GM18907 (cell line): Measurements from ENCODE around the gene CFAP99.
"Not testable (repeated sequence)": the region's sequence is repeated elsewhere in the genome, so short reads cannot be mapped to it uniquely, and the experiment has no call there.

Experiments
- ATAC-seq: cut with Tn5 transposase; IDR thresholded peaks from one replicate; pipeline ENCODE4 v1.9.1; 2021; ENCODE audit warnings: mild to moderate bottlenecking, moderate library complexity; ENCODE audit not compliant: unreplicated experiment

CFAP99 gene

DNA sequence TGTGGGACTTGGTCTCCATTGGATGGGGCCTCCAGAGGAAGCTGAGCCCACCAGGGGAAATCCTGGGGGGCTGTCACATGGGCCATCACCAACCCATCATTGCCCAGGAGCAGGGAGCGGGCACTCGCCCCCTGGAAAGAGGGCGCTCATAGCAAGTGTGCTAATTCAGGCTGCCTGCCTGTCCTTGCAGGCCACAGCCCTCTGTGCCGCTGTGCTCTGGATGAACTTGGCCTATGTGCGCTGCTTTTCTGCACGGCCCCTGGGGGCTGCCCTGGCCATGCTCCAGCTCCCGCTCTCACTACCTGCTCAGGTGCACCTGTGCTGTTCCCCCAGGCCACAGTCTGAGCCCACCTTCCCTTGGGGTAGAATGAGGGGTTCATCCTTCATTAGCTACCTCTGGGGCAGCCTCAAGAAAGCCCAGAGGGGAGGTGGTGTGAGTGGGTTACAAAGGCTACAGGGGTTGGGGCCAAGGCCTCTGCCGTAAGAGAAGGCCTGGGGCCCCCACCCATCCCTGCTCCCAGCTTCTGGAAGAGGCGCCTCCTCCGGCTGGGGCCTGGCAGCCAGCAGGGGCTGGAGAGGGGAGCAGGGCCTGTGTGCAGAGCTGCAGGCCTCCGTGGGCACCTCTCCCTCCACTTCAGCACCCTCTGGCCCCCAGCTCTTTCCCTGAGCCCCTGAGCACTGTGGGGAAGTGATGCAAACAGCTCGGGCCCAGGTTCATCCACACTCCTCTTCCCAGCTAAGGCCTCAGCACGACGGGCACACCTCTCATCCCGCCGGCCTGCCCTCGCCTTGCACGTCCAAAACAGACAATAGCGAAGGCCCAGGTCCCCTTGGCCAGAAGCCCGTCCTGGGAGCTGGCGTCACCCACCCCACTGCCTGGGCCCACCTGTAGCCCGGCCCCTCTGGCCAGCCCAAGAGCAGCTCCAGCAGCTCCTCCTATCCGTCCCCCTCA is 8.9 kb downstream of the CFAP99 start:
- ATAC-seq: no peak

DNA sequence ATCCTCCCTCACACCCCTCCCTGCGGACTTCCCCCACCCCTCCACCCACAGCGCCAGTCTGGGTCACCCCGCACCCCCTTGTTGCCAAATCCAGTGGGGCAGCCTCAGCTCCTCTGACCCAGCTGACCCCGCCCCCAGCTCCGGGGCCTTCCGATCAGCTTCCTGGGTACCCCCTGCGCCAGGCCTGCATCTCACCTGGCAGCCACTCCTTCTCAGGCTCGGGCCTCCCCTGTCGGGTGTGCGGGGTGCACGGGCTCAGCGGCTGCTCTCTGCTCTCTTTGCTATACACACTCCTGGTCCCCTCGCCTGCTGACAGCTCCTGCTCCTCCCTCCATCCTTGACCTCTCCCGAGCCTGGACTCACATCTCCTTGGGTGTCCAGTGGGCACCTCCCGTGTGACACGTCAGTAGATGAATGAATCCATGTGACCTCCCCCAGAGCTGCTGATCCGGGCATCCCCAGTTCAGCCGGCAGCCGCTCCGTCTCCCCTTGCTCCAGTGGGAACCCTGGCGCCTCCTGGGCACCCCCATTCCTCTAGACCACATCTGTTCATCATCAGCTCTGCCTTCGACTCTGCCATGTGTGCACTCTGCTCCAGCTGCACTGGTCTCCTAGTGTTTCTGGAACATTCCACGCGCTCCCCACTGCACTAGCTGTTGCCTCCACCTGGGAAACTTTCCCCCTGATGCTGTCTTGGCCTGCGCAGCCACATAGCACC is 9.9 kb downstream of the CFAP99 start:
- ATAC-seq: no peak

DNA sequence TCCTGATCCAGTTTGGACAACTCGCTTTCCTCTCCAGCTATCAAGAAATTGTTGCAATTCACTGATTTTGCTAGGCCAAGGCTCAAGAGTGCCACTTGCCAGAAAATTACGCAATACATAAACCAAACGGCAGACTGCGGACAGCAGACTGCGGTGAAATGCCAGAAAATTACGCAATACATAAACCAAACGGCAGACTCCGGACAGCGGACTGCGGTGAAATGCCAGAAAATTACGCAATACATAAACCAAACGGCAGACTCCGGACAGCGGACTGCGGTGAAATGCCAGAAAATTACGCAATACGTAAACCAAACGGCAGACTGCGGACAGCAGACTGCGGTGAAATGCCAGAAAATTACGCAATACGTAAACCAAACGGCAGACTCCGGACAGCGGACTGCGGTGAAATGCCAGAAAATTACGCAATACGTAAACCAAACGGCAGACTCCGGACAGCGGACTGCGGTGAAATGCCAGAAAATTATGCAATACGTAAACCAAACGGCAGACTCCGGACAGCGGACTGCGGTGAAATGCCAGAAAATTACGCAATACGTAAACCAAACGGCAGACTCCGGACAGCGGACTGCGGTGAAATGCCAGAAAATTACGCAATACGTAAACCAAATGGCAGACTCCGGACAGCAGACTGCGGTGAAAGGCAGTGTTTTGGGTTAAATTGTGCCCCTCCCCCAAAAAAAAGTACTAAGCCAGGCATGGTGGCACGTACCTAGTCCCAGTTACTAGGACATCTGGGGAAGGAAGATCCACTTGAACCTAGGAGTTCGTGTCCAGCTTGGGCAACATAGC is 11.4 kb downstream of the CFAP99 start:
- ATAC-seq: not testable (repeated sequence)

DNA sequence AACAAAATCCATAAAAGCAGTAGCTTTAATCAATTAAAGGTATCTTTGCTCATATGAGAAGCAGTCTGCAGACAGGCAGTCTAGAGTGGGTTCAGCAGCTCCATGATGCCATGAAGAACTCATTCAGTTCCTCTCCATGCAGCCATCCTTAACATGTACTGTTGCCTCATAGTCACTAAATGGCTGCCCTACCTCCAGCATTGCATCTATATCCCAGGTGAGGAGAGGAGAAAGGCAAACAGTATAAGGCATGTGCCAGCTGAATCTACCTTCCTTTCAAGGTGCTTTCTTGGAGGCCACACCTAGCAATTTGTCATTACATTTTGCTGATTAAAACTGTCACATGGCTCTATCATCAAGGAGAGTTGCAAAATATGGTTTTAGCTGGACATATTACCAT is 13.2 kb downstream of the CFAP99 start:
- no peak for ATAC-seq

DNA sequence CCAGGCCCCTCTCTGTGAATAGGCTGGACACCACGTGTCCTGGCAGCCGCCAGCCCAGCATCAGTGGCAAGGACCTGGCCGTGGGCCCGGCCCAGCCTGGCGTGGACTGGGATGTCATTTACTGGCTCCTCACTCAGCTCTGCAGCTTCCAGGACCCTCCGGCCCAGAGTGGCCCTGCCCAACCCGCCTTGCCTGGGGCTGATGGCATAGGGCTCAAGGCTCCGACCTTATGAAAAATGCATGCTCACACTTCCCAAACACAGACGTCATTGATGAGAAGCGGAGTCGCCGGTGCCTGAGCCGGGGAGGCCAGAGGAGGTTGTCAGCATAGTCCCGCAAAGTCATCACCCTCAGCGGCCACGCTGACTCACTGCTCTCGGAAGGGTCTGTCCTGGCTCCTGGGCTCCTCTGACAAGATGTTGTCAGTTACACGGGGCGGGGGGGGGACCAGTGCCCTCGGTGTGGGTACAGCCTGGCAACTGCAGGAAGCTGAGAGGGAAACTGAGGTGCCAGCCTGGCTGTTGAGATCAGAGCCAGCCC is 14.3 kb downstream of the CFAP99 start:
- no peak for ATAC-seq

DNA sequence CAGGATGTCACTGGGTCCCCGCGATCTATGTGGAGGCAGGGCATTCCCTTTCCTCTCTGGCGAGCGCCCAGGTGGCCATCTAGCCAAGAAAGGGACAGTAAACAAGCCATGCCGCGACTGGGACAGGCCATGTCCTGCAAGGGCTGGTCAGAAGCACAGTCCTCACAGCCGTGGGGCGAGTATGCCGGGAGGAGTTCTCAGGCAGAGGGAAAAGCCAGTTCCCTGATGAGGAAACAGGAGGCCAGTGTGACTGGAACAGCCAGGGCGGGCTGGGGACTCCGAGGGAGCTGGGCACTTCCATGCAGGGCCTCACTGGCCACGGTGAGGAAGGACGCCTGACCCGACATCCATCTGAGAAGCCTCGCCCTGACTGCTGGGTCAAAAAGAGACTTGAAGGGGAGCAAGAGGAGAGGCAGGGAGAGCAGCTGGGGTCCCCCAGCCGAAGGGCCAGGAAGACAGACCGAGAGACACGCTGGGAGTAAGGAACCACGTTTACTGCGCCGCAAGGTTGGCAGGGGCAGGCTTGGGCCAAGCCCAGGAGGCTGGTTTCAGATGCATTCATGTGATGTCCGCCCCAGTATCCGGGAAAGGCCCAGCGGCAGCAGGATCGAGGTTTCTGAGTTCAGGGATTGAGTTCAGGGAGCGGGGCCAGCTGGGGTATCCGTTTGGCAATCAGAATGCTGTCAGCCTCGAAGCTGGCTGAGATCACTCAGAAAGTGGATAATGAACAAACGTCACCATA is 15.0 kb downstream of the CFAP99 start:
- no peak for ATAC-seq

DNA sequence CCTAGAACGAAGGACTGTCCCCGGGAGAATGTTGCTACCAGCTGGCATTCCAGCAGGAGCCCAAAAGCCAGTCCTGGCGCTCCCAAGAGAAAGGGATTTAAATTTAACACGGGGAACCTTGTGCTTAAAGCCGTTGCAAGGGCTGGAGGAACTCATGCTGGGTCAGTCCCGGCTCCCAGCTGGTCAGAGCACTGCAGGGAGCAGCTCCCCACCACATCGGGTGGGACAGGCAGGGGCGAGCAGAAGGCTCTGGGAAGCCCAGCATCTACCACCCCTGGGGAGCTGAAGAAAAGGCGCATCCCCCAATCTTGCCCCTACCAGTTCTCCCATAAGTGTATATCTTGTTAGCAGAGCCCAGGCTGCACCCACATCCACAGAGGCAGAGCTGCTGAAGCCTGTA is 15.7 kb downstream of the CFAP99 start:
- ATAC-seq: no peak

DNA sequence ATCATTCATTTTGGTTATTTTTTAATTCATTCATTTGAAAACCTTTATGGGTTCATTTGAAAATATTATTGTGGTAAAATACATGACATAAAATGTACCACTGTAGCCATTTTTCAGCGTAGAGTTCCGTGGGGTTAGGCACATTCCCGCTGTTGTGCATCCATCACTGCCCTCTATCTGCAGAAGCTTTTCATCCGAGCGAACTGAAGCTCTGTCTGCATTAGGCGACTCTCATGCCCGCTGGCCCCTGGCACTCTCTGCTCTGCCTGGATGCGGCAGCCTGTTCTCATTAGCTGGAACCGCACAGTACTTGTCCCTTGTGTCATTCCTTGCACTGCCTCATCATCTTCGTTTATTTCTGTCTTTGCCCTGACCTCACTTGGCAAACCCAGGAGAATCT is 17.5 kb downstream of the CFAP99 start:
- ATAC-seq: no peak

DNA sequence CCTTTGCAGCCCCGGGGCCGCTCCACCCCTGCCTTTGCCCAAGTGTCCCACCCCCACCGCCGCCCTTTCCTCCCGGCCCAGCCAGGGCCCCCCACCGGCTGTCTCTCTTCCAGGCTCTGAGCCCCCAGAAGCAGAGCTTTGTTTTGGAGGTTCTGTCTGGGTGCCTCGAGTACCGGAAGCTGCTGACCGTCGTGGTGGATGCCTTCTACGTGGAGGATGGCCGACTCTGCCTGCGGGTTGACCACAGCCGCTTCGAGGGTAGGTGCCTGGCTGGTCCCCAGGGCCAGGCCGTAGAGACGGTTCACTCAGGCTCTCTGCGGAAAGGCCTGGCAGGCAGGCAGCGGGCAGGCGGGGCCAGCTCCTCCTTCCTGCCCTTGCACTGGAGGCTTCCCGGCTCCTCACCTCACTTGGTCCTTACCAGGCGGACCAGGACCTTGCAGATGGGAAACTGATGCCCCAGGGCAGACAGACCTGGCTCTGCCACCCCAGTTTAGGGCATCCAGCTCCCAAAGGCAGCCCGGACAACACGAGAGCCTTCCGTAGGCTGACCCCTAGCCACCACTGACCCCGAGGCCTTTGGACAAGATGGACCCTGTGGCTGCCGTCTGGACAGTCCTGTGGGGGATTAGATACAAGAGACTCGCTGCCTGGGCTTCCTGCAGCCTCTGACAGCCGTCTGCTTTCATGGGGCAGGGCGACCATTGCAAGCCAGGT is 18.2 kb downstream of the CFAP99 start:
- no peak for ATAC-seq

DNA sequence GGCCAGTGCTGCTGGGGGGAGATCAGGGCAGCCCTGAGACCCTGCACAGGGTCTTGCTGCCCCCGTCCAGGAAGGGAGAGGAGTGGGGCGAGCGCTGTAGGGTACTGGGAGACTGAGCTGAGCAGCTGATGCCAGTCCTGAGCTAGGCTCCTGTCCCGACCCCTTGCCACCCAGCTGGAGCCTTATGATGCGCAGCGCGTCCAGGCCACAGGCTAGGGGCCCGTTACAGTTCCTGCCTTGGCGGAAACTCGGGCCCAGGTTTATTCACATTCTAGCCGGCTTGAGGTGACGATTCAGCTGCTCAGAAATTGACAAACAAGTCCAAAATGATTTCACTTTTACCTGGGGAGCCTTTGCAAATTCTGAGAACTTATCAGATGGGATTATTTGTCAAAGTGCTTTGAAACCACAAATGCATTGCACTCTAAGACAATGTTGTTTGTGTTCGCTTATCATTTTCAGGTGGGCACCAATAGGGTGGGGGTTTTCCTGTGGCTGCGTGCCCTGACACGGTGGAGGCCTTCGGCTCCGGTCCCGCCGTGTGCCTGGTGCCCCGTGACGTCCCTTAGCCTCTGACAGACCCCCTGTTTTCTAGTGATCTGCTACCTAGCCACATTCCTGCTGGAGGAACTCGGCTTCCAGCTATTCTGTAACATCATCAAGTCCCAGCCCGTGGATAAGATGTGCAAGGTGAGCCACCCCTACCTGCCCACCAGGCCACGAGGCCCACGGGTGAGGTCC is 18.9 kb downstream of the CFAP99 start:
- no peak for ATAC-seq

DNA sequence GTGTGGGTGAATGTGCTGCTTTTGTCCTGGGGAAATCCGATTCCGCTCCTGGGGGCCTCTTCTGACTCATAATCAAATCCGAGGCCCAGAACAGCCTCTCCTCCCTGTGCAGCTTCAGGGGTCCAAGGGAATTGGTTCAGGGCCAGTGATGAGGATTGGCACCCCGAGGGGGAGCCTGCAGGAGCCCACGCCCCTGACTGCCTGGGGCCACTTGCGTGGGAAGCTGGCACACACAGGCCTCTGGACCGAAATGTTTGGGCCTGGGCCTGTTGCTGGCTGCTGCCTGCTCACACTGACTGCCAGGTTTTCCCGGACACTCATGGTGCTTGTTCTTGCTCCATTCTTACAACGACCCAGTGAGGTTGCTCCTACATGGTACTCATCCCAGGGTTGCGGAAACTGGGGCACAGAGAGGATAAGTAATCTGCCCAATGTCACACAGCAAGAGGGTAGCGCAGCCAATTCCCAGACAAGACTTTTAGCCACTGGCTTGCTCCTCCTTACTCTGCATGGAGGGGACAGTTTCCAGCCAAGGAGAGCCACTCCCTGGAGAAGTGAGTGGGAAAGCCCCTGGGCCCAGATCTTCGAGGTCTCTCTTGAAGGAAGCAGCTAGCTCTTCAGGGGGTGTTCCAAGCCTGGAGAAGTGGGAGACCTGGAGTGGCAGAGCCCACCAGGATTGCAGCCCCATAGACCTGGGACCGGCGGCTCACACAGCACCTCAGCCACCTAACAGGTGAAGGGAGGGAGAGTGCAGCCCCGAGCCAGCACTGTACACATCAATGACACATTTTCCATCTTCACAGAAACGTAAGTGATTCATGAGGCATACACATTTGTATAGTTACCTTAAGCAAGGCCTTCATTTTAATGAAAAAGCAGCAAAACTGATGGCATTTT is 20.3 kb downstream of the CFAP99 start:
- ATAC-seq: no peak

DNA sequence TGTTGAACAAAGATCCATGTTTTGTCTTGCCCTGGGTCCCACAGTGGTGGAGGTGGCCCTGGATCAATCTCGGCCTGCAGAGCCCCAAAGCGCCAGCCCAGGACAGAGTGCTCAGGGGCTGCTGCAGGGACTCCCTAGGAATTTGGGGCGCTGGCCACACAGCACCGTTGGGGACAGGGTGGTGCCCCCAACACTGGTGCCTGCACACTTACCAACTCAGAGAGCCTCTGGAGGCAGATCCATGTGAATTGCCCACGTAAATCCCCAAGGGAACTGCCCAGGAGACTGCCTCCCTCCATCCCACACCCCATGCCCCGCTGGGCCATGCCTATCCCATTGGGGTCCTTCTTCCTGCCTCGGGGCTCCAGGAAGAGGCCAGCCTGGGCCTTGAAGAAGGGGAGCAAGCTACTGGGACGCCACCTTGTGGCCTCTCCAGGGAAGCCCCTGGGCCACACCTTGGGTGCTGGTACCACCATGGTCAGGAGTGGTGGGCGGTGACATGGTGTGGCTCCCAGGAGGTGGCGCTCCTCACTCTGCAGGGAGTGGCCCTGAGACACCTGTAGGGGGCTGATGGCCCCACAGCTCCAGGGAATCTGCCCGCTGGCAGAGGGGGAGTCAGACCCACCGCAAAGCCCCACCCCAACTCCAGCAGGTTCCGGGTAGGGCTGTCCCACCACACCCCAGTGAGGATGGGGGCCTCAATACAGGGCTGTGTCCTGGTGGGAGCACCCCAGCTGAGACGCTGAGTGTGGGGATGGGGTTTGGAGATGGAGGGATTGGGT is 22.8 kb downstream of the CFAP99 start:
- ATAC-seq: peak; percentile 89

DNA sequence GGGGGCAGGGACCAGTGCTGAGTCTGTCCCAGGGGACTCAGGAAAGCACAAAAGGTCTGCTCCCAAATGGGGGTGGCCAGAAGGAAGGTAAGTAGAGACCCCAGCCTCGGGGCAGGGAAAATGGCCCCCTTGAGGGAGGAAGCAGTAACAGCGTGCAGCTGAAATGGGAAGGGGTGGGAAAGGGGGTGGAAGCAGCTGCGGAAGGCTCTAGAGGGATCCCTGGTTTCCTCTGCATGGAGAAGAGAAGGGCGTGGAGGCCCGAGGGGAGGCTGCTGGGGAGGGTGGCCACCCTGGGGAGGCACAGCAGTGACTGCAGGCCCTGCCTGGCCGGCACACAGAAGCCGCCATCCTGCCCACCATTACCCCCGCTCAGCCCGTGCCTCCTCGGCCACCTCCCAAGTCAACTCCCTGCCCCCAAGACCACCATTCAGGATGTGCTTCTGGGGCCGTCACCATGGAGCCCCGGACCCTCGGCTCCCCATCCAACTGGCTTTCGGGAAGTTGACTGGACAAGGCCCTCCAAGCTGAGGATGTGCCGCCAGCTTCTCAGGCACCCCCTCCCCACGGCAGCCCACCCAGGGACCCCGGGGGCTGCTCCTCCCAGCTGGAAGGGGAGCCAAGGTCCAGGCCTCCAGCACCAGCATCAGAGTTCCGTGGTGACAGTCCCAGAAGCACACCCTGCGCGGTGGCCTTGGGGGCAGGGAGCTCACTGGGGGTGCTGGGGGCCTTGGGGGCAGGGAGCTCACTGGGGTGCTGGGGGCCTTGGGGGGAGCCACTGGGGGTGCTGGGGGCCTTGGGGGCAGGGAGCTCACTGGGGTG is 23.6 kb downstream of the CFAP99 start:
- no peak for ATAC-seq

DNA sequence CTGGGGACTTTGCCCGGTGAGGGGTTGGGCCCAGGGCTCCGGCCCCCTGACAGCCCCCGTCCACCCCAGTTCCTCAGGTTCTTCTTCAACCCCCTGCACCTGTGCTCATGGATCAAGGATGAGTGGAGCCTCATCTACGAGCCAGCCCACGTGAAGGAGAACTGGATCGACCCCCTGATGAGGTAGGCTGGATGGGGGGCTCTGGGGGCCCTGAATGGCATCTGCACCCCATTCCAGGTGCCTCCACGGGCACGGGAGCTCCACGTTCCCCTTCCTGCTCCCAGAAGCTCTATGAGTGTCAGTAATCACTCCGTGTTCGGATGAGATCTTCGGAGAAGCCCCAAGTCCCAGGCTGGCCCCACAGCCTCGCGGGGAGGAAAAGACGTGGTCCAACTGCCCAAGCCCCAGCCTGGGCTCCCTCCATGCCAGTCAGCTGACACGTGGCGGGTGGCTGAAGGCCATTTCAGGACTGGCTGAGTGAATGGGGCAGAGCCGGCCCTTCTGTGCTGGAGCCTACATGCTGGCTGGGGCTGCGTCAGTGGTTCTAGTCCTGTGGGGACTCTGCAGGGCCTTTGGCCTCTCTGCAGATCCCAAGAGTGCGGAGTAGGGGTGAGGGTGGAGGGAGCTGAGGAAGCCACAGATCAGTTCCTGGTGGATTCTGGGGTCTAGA is 24.4 kb downstream of the CFAP99 start:
- no peak for ATAC-seq

DNA sequence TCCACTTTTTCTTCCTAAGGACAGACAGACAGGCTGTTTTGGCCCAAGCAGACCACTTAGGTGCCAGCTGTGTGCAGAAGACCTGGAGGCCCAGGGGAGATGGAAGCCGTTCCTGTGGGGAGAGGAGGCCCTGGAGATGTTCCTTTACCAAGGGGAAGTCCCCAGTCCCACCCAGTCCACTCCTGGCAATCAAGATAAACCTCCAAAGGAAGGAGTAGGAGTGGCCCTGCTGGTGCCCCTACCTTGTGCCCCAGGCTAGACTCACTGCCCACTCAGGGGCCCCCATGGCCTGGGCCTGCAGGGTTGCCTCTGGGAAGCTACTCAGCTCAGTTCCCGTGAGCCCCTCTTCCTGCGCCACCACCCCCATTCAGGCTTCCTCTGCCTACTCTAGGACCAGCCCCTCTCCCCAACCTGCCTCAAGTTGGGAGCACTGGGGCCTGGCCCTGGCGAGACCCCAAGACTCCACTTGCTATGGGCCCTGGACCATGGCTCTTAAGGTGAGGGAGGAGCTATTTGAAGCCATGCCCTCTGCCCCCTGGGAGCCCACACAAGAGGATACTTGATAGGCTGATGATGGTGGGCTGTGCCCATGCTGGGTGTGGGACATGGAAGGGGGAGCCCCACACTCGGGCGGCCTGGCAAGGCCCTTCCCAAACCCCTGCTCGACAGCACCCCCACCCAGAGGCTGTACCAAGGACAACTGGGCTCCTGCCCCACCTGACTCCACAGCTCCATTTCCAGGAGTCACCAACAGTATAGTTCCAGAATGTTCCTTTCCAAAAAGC is 25.4 kb downstream of the CFAP99 start:
- no peak for ATAC-seq
